ENCODE data around the gene MMP23B.
A peak's percentile ranks its signal among the peaks of the same experiment; 100 is the strongest.
"Not testable (repeated sequence)": the region's sequence is repeated elsewhere in the genome, so short reads cannot be mapped to it uniquely, and the experiment has no call there.

The MMP23B gene

GRCh38 chr1:1664318-1664717 lies 32.3 kb downstream of the MMP23B start:
- DNase-seq (ENCODE audit: extremely low spot score); POLR2A ChIA-PET: not testable (repeated sequence)
- CTCF ChIA-PET, result interaction anchor here (1.5 kb wide), 1 partner anchor 245 kb away, joined by 4 read pairs; no protein-coding TSS in a partner anchor

GRCh38 chr1:1664941-1665814 lies 33.2 kb downstream of the MMP23B start:
- no peak for DNase-seq (ENCODE audit: extremely low spot score)
- no peak for TF ChIP-seq CTCF (IDR thresholded peaks at IDR 0.05; ENCODE audit: control extremely low read depth, extremely low read depth, low read depth, missing control alignments)
- POLR2A ChIA-PET, result no interaction called here
- CTCF ChIA-PET, result interaction anchor here (0.8 to 3.3 kb wide), 5 partner anchors 13 to 244 kb away, joined by 3 to 16 read pairs (median 4); no protein-coding TSS in a partner anchor

GRCh38 chr1:1665815-1666251 lies 33.9 kb downstream of the MMP23B start:
- POLR2A ChIA-PET, result no interaction called here
- CTCF ChIA-PET, result interaction anchor here (0.8 to 3.3 kb wide), 5 partner anchors 13 to 243 kb away, joined by 3 to 16 read pairs (median 4); no protein-coding TSS in a partner anchor
- TF ChIP-seq CTCF (IDR thresholded peaks at IDR 0.05; ENCODE audit: control extremely low read depth, extremely low read depth, low read depth, missing control alignments), result peak; percentile 38
- peak; percentile 23 for DNase-seq (ENCODE audit: extremely low spot score)

GRCh38 chr1:1666526-1666925 lies 34.6 kb downstream of the MMP23B start:
- DNase-seq (ENCODE audit: extremely low spot score), result no peak
- ChIA-PET CTCF (interaction anchor here (0.8 to 3.3 kb wide), 4 partner anchors 12 to 95 kb away, joined by 3 to 16 read pairs (median 4); no protein-coding TSS in a partner anchor), POLR2A (no interaction called here)
- TF ChIP-seq CTCF (IDR thresholded peaks at IDR 0.05; ENCODE audit: control extremely low read depth, extremely low read depth, low read depth, missing control alignments), result no peak

- no peak for TF ChIP-seq CTCF (IDR thresholded peaks at IDR 0.05; ENCODE audit: control extremely low read depth, extremely low read depth, low read depth, missing control alignments)
- POLR2A ChIA-PET, result no interaction called here
- DNase-seq (ENCODE audit: extremely low spot score), result no peak
- CTCF ChIA-PET, result interaction anchor here (1.7 kb wide), 1 partner anchor 9 kb away, joined by 6 read pairs; no protein-coding TSS in a partner anchor
These were observed 37.8 kb downstream of the MMP23B start for GRCh38 chr1:1669468-1670440.

GRCh38 chr1:1670866-1671265 lies 38.9 kb downstream of the MMP23B start:
- no peak for TF ChIP-seq CTCF (IDR thresholded peaks at IDR 0.05; ENCODE audit: control extremely low read depth, extremely low read depth, low read depth, missing control alignments)
- CTCF ChIA-PET, result no interaction called here
- POLR2A ChIA-PET, result no interaction called here
- DNase-seq (ENCODE audit: extremely low spot score), result no peak

Measured in GM10248 (cell line).